DND-41 (cell line): ENCODE results near the gene FBL.
"Not testable (repeated sequence)": the region's sequence is repeated elsewhere in the genome, so short reads cannot be mapped to it uniquely, and the experiment has no call there.

Source experiments
- ATAC-seq: fragments of 200-7000 bp; cut with Tn5 transposase; 3 replicates; pipeline ENCODE4 v1.9.1; 2021; ENCODE audit warnings: low read depth; ENCODE audit not compliant: insufficient read depth
- DNase-seq: peaks from one replicate; pipeline ENCODE4 v3.0.0-alpha.2; 2020
- H2AFZ ChIP-seq: 2 replicates; pipeline ENCODE4 v1.6.0; 2012; ENCODE audit warnings: low read depth, low read length
- H3K27ac ChIP-seq: 2 replicates; pipeline ENCODE4 v1.5.1; 2012; ENCODE audit warnings: low read length, inconsistent platforms
- H3K27me3 ChIP-seq: fragments of 200-600 bp; sonication (generic); 2 replicates; pipeline ENCODE4 v1.6.0; 2012; ENCODE audit warnings: low read length, mild to moderate bottlenecking, inconsistent platforms; ENCODE audit not compliant: insufficient read depth, poor library complexity
- H3K36me3 ChIP-seq: 2 replicates; pipeline ENCODE4 v1.5.1; 2012; ENCODE audit warnings: low read length, inconsistent platforms; ENCODE audit not compliant: insufficient read depth
- H3K4me1 ChIP-seq: 2 replicates; pipeline ENCODE4 v1.5.1; 2012; ENCODE audit warnings: mild to moderate bottlenecking, low read length; ENCODE audit not compliant: insufficient read depth
- H3K4me2 ChIP-seq: 2 replicates; pipeline ENCODE4 v1.6.0; 2012; ENCODE audit warnings: mild to moderate bottlenecking, moderate library complexity, low read length, inconsistent platforms; ENCODE audit not compliant: insufficient read depth
- H3K4me3 ChIP-seq, 2 experiments: fragments of 200-600 bp in 1 of 2; shearing (Covaris generic) in 1 of 2; 2 replicates each; pipeline ENCODE4 v1.5.1; 2012 to 2016; ENCODE audit warnings: inconsistent platforms in 2 of 2, low read length in 2 of 2, mild to moderate bottlenecking in 2 of 2, low read depth in 1 of 2, moderate library complexity in 1 of 2
- H3K79me2 ChIP-seq: 2 replicates; pipeline ENCODE4 v1.6.0; 2012; ENCODE audit warnings: low read length, inconsistent platforms; ENCODE audit not compliant: insufficient read depth
- H3K9ac ChIP-seq: 2 replicates; pipeline ENCODE4 v1.6.0; 2012; ENCODE audit warnings: low read depth, mild to moderate bottlenecking, inconsistent platforms, low read length, moderate library complexity
- H3K9me3 ChIP-seq: 2 replicates; pipeline ENCODE4 v1.5.1; 2012; ENCODE audit warnings: low read length, moderate library complexity, mild to moderate bottlenecking, inconsistent platforms; ENCODE audit not compliant: insufficient read depth, severe bottlenecking
- H4K20me1 ChIP-seq: 2 replicates; pipeline ENCODE4 v1.6.0; 2012; ENCODE audit warnings: low read length; ENCODE audit not compliant: insufficient read depth
- EZH2 ChIP-seq: IDR thresholded peaks from 3 replicates; pipeline ENCODE4 v1.6.1; 2012; ENCODE audit warnings: borderline replicate concordance, low read depth, mild to moderate bottlenecking, moderate library complexity, low read length, inconsistent platforms; ENCODE audit not compliant: severe bottlenecking
- TF ChIP-seq, protein P1 (sequence below): IDR thresholded peaks from 2 replicates; pipeline ENCODE4 v1.5.1; 2012; ENCODE audit warnings: borderline replicate concordance, low read length, moderate library complexity, mild to moderate bottlenecking; ENCODE audit not compliant: poor library complexity, severe bottlenecking; ENCODE audit errors: extremely low read depth

The FBL gene

DNA sequence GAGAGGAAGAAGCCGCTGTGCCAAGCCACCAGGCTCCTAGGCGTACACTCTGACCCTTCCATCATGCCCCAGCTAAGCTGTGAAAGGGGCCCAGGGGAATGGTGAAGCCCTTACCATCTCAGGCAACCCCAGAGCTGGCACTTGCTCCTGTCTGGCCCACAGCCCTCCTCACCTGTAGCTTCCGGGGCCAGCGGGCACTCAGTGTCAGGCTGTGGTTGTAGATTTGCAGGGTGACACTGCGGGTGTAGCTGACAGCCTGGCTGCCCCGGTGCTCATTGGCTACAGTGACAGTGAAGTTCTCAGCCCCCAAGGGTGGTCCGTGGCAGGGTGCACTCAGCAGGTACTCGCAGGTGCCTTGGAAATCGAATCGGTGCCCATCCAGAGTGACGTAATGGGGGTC lies 30.3 kb upstream of the FBL start:
- not testable (repeated sequence) for H2AFZ ChIP-seq, H3K36me3 ChIP-seq, H3K4me3 ChIP-seq, H4K20me1 ChIP-seq, H3K9ac ChIP-seq, DNase-seq, H3K4me2 ChIP-seq, H3K27me3 ChIP-seq, H3K79me2 ChIP-seq, H3K9me3 ChIP-seq, H3K27ac ChIP-seq, H3K4me1 ChIP-seq, ATAC-seq

- not testable (repeated sequence) for H3K4me3 ChIP-seq, H3K27me3 ChIP-seq, H3K9ac ChIP-seq, DNase-seq, H3K36me3 ChIP-seq, H3K9me3 ChIP-seq, H3K4me1 ChIP-seq, H3K79me2 ChIP-seq, ATAC-seq, H4K20me1 ChIP-seq, H3K27ac ChIP-seq, H2AFZ ChIP-seq, H3K4me2 ChIP-seq
Measured at GRCh38 chr19:39875401-39875864, 29.3 kb upstream of the FBL start.

- Histone ChIP-seq H3K27ac (no peak overlapping the region), H3K4me2 (no peak overlapping the region), H3K27me3 (no peaks in the 10 kb centered on the region), H3K9ac (no peak overlapping the region), H3K4me3 (no peak overlapping the region), H3K36me3 (no peaks in the 10 kb centered on the region), H3K4me1 (no peaks in the 10 kb centered on the region), H4K20me1 (no peaks in the 10 kb centered on the region), H3K9me3 (no peaks in the 10 kb centered on the region), H2AFZ (no peak overlapping the region), H3K79me2 (no peaks in the 10 kb centered on the region)
- no peak for ATAC-seq
- TF ChIP-seq EZH2 = no peak
- TF ChIP-seq, protein P1, sequence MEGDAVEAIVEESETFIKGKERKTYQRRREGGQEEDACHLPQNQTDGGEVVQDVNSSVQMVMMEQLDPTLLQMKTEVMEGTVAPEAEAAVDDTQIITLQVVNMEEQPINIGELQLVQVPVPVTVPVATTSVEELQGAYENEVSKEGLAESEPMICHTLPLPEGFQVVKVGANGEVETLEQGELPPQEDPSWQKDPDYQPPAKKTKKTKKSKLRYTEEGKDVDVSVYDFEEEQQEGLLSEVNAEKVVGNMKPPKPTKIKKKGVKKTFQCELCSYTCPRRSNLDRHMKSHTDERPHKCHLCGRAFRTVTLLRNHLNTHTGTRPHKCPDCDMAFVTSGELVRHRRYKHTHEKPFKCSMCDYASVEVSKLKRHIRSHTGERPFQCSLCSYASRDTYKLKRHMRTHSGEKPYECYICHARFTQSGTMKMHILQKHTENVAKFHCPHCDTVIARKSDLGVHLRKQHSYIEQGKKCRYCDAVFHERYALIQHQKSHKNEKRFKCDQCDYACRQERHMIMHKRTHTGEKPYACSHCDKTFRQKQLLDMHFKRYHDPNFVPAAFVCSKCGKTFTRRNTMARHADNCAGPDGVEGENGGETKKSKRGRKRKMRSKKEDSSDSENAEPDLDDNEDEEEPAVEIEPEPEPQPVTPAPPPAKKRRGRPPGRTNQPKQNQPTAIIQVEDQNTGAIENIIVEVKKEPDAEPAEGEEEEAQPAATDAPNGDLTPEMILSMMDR = no peak
- no peak for DNase-seq
Measured at GRCh38 chr19:39874404-39874803, 28.2 kb upstream of the FBL start.

- no peaks in the 10 kb centered on the region for H3K79me2 ChIP-seq
- no peak overlapping the region for H3K4me3 ChIP-seq
- TF ChIP-seq EZH2 = no peak
- TF ChIP-seq, protein P1 = no peak
- H3K36me3 ChIP-seq = no peaks in the 10 kb centered on the region
- H3K9me3 ChIP-seq = no peaks in the 10 kb centered on the region
- no peak overlapping the region for H2AFZ ChIP-seq
- ATAC-seq (no peak), DNase-seq (no peak)
- H3K27me3 ChIP-seq = no peaks in the 10 kb centered on the region
- no peaks in the 10 kb centered on the region for H4K20me1 ChIP-seq
- H3K4me2 ChIP-seq = no peak overlapping the region
- H3K4me1 ChIP-seq = no peaks in the 10 kb centered on the region
- no peak overlapping the region for H3K27ac ChIP-seq
- no peak overlapping the region for H3K9ac ChIP-seq
Measured at GRCh38 chr19:39873385-39873784, 27.2 kb upstream of the FBL start.
